Measurements from ENCODE around the gene CTIF. TPM values are rescaled to one million over a fixed set of nuclear protein-coding genes. Genes with fewer than 3 reads are reported as not detected.
"Not testable (repeated sequence)": the region's sequence is repeated elsewhere in the genome, so short reads cannot be mapped to it uniquely, and the experiment has no call there.

Gene CTIF
- total RNA-seq, 1 experiment from 2014 or later = 23.8 TPM

DNA sequence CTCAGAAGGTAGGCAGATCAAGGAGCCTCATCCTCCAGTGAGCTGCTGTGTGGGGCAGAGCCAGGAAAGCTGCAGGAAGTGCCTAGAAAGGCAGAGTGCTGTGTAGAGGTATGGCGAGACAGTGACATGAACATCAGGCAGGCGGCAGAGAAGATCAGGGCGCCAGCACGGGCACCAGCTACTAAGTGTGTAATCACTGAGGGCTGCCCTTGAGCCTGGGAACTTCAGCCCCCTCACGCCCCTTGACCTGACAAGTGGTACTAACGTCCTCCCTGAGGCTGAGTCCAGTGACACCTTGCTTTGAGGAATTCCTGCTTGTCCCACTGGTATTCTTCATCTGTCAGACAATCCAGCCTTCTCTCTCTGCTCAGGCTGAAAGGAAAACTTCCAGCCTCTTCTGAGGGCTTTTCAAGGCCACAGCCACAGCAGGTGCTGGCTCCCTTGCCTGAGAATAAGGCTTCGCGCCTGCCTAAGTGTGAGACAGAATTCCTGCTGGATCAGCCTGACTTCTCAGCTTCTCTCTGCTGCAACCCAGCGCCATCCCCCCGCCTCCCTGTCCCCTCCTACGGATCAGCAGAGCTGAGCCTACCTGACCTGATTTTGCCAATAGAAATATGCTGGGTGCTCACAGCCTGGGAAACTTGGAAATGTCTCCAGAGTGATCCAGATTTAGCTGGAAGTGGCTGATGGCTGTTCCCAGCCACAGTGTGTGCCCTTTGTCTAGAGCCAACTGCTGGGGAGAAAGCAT, 263.9 kb downstream of the CTIF start:
- DNase-seq (ENCODE audit: low spot score) = no peak

DNA sequence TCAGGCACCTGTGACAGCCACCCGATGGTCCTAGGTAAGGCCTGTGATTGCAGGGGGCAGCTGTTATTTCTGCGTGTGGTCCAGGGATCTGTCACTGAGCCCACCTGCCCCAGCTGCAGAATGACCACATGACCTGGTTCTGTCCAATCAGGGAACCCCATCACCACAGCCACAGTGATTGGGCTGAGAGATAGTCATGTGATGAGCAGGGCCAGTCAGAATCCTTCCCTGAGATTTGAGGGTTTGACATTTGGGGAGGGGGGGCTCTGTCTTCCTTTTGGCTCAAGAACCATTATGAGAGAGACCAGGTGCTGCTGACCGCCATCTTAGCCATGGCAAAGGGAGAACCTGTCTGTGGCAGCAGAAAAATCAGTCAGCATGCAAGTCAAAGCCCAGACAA, 264.7 kb downstream of the CTIF start:
- DNase-seq (ENCODE audit: low spot score) = no peak

GRCh38 chr18:48803951-48804855, 265.4 kb downstream of the CTIF start:
- no peak for DNase-seq (ENCODE audit: low spot score)

DNA sequence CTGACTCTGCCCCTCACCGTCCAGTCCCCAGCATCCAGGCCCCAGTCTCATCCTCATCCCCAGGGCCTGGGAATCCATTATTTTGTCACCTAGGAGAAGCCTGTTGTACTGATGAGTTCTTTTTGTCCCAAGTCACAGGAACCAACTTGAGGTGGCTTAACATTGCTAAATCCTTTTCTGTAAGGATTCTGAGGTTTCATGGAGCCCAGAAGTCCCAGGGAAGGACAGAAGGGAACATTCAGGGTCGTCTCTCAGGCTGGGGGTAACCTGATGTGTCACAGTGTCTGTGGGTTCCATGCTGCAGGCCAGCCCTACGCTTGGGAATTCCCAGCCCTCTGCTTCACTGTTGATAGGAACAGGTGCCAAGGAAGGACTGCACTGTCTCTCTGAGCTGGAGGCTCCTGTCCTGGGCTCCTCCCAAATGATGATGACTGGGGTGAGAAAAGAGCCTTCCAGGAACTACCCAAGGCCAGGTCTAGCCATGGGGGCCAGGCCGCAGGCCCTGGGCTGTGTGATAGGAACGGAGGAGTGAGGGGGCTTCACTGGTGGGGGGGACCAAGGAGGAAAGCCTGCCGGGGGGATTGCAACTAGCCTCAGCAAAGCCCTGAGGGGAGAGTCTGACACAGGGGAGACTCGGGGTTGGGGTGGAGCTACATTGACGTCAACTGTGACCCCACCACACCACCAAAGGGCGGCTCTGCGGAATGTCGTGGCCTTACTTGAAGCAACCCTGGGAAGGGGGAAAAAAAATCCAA, 266.2 kb downstream of the CTIF start:
- DNase-seq (ENCODE audit: low spot score) = no peak

GRCh38 chr18:48805826-48806535, 267.1 kb downstream of the CTIF start:
- no peak for DNase-seq (ENCODE audit: low spot score)

- peak; percentile 12 for DNase-seq (ENCODE audit: low spot score)
These were observed 267.9 kb downstream of the CTIF start for GRCh38 chr18:48806551-48807261.

GRCh38 chr18:48808476-48808875, 269.6 kb downstream of the CTIF start:
- no peak for DNase-seq (ENCODE audit: low spot score)

GRCh38 chr18:48809365-48809764, 270.5 kb downstream of the CTIF start:
- no peak for DNase-seq (ENCODE audit: low spot score)

GRCh38 chr18:48810805-48811204, 272.0 kb downstream of the CTIF start:
- no peak for DNase-seq (ENCODE audit: low spot score)

DNA sequence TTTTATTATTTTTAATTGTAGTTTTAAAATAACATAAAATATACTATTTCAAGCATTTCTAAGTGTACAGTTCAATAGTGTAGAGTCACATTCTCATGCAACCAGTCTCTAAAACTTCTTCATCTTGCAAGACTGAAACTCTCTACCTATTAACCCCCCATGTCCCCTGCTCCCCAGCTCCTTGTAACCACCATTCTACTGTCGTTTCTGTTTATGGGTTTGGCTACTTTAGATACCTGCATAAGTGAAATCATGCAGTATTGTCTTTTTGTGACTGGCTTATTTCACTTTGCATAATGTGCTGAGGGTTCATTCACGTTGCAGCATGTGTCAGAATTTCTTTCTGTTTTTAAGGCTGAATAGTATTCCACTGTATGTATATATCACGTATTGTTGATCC, 272.6 kb downstream of the CTIF start:
- DNase-seq (ENCODE audit: low spot score) = no peak

- DNase-seq (ENCODE audit: low spot score) = not testable (repeated sequence)
These were observed 273.2 kb downstream of the CTIF start for GRCh38 chr18:48811977-48812451.

DNA sequence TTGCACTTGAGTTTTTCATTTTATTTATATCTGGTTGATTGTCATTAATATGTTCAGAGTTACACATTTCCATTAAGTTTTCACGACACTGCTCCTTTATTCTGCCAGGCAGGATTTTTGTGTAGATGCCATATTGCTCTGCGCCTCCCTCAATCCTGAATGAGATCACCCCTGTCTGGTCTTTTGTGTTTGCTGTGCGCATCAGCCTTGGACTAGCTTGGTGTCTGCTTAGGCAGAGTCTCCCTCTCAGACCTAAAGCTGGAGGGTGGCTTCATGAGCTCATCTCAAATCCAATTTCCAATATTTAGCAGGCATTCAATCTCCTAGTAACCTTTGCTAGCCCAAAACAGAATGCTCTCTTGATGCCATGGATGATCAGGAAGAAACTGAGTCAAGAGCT, 274.5 kb downstream of the CTIF start:
- DNase-seq (ENCODE audit: low spot score) = no peak

GRCh38 chr18:48813833-48814489, 275.1 kb downstream of the CTIF start:
- DNase-seq (ENCODE audit: low spot score) = no peak

DNA sequence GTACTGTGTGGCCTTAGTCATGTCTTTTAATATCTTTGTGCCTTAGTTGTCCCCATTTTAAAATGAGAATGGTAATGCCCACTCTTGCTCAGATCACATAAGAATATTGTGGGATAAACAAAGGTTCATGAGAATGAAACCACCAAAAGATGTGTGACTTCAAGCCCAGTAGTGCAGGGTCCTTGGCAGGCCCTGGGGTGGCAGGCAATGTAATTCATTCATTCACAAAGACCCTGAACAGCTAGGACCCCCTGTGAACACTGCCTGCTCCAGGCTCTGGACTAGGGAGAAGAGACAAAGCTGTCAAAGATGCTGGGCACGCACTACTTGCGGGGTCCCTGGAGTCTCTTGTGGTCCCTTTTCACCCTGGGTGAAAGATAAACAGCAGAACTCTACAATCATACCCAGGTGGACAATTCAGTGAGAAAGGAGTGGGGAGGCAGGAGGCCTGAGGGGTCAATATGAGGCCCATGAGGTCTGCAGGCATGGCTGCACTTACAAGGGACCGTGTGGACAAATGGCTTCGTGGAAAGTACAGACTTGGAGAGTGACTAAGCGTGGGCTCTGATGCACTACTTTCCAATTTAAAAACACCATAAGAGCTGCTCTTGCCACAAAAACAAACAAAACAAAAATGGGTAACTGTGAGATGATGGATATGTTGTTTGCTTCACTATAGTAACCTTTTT, 275.8 kb downstream of the CTIF start:
- no peak for DNase-seq (ENCODE audit: low spot score)

GRCh38 chr18:48815179-48815515, 276.3 kb downstream of the CTIF start:
- DNase-seq (ENCODE audit: low spot score) = no peak

DNA sequence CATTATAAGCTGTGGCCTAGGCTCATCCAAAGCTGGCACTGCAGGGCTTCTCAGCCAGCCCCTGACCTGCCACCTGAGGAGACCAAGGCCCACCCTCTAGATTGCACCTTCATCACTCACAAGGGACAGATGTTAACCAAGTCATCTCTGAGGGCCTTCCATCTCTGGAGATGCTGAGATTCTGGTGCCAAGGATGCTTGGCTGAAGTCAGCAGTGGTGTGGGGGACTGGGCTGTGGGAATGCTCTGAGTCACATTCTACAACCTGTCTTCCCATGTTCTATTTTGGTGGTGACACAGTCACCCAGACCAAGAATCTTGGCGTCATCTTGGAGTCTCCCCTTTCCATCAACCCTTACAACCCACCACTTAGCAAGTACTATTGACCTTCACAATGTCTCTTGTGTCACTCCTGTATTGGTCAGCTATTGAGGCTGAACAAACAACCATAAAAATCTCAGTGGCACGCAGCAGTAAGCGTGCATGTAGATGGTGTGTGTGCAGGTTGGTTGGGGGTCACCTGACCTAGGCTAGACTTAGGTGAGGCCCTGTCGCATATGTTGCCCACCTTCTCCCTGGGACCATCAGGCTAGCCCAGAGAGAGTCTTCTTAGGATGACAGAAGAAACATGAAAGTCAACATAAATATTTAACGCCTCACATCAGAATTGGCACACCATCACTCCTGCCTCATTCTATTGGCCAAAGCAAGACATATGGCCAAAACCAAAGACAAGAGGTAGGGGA, 276.9 kb downstream of the CTIF start:
- no peak for DNase-seq (ENCODE audit: low spot score)

- DNase-seq (ENCODE audit: low spot score) = no peak
These were observed 277.7 kb downstream of the CTIF start for GRCh38 chr18:48816554-48816953.

DNA sequence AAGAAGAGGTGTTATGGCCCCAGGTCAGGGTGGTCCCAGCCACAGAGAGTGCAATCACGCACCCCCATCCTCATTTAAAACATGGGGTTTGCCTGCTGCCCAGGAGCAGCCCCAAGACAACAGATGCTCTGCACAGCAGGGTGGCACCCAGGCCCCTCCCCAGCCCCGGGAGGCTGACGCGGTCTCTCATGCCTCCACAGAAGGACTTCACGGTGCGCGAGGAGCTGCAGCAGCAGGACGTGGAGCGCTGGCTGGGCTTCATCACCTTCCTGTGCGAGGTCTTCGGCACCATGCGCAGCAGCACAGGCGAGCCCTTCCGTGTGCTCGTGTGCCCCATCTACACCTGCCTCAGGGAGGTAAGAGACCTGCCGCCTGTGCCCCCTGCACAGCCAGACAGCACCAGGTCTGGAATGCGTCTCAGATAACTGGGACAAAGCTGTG, 278.2 kb downstream of the CTIF start:
- DNase-seq (ENCODE audit: low spot score) = no peak
